ENCODE data around the gene SMARCD1.
A peak's percentile ranks its signal among the peaks of the same experiment; 100 is the strongest.

Gene SMARCD1

GRCh38 chr12:50103351-50103750 lies 18.2 kb downstream of the SMARCD1 start:
- FAIRE-seq: no peak
- DNase-seq (ENCODE audit: insufficient read length, low spot score): no peak

DNA sequence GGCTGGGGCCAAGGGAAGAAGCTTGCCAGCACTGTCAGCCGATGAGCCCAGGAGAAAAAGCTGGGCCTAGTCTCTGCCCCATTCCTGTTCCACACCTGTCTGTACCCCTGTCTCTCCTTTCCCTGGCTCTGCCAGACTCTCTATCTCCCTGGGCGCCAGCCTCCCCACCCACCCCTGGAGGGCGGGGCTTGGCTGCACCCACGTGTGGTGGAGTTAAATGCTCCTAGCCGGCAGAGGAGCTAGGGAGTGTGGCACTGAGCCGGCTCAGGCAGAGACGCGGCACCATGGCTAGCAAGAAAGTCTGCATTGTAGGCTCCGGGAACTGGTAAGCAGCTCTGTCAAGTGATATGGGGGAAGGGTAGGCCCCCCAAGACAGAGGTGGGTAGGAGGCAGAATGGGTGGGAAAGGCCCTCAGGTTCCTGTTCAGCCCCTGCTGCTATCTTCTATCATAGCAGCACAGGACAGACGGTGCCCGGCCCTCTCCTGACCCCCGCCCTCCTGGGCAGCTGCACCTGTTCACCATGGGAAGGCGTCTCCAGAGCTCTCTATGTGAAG lies 18.7 kb downstream of the SMARCD1 start, which contains the start of gene GPD1:
Gene GPD1, plus strand, starts transcription at position 242 of the 555 bp plus-strand sequence. Its CDS starts 43 bp downstream, at position 285.
- DNase-seq (ENCODE audit: insufficient read length, low spot score): no peak
- FAIRE-seq: no peak

GRCh38 chr12:50104417-50105366 lies 19.6 kb downstream of the SMARCD1 start:
- no peak for FAIRE-seq

GRCh38 chr12:50105913-50106450 lies 20.8 kb downstream of the SMARCD1 start:
- no peak for FAIRE-seq
- no peak for DNase-seq (ENCODE audit: insufficient read length, low spot score)

More at GRCh38 chr12:50104417-50105366, 19.6 kb downstream of the SMARCD1 start:
- DNase-seq (ENCODE audit: insufficient read length, low spot score): no peak

DNA sequence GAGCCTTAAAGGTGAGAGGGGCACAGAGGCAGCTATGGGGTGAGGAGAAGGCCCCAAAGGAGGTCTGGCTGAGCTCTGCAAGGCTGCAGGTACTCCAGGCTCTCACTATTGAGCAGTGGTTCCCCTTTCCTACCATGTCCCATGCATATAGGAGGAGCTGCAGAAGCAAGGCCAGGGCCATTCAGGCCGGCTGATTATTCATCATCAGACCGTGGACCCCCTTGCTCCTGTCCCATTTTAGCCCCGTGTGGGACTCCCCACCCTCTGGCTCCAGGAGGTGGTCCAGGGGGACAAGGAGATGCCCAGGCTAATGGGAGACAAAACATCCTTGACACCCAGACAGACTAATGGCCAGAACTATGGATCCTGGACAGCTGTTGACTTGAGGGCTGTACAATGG lies 21.8 kb downstream of the SMARCD1 start:
- no peak for DNase-seq (ENCODE audit: insufficient read length, low spot score)
- no peak for FAIRE-seq

- no peak for DNase-seq (ENCODE audit: insufficient read length, low spot score)
- FAIRE-seq: no peak
These were observed 22.5 kb downstream of the SMARCD1 start for GRCh38 chr12:50107416-50108268.

DNA sequence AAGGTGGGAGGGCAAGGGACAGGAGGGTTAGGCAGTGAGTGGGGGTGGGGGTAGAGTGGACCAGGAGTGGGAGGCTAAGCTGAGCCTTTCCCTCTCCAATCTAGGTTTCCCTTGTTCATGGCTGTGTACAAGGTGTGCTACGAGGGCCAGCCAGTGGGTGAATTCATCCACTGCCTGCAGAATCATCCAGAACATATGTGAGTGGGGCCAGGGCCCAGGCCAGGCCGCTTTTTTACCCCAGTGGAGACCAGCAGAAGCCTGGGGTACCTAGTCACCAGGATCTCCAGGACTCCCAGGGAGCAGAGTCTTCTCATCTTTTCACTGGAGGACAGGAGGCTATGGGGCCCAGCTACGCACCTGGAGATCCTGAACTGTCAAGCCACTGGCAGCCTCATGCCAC lies 24.2 kb downstream of the SMARCD1 start:
- FAIRE-seq (no peak), DNase-seq (ENCODE audit: insufficient read length, low spot score) (no peak)

GRCh38 chr12:50110127-50110761 lies 25.1 kb downstream of the SMARCD1 start:
- peak; percentile 66 for DNase-seq (ENCODE audit: insufficient read length, low spot score)
- peak; percentile 84 for FAIRE-seq

- no peak for FAIRE-seq
These were observed 25.7 kb downstream of the SMARCD1 start for GRCh38 chr12:50110762-50111351.

GRCh38 chr12:50111395-50111692 lies 26.2 kb downstream of the SMARCD1 start:
- DNase-seq (ENCODE audit: insufficient read length, low spot score) (no peak), FAIRE-seq (no peak)

More at GRCh38 chr12:50110762-50111351, 25.7 kb downstream of the SMARCD1 start:
- DNase-seq (ENCODE audit: insufficient read length, low spot score): peak; percentile 23

DNA sequence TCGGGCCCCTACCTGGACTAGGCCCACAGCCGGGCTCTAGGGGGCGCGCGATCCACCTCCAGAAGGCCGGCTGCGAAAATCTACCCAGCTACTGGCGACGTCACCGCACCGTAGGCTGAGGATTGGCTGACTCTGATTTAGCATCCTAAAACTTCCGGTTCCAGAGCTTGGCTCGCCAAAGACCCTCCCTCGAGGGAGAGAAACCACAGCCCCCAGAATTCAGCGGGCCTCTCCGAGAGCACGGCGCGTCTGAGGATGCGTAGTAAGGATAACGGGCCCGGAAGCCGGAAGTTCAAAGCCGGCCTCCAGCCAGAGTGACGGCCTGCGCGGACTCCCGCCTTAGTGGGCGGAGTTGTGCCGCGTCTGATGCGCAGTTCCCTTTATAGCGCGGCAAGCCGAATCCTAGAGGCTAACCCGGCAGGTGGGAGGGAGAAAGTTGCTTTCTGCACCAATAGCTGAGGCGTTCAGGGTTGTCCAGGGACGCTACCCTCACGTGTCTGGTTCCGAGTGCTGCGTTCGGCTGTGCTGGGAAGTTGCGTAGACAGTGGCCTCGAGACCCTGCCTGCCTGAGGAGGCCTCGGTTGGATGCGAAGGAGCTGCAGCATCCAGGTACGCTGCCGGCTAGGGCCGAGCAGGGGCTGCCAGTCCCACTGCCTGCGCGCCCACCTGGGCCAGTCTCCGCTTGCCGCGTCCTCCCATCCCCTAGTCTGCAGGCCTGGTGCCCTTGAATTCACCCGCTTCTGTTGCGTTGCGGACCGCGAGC lies 26.7 kb downstream of the SMARCD1 start, which contains the start of gene COX14:
Gene COX14, plus strand, starts transcription at position 544 of the 763 bp plus-strand sequence. CDS start 7,808 bp downstream, outside the sequence.
- FAIRE-seq: peak; percentile 96
- peak; percentile 84 for DNase-seq (ENCODE audit: insufficient read length, low spot score)

GRCh38 chr12:50112456-50113218 lies 27.5 kb downstream of the SMARCD1 start:
- FAIRE-seq (no peak), DNase-seq (ENCODE audit: insufficient read length, low spot score) (no peak)

DNA sequence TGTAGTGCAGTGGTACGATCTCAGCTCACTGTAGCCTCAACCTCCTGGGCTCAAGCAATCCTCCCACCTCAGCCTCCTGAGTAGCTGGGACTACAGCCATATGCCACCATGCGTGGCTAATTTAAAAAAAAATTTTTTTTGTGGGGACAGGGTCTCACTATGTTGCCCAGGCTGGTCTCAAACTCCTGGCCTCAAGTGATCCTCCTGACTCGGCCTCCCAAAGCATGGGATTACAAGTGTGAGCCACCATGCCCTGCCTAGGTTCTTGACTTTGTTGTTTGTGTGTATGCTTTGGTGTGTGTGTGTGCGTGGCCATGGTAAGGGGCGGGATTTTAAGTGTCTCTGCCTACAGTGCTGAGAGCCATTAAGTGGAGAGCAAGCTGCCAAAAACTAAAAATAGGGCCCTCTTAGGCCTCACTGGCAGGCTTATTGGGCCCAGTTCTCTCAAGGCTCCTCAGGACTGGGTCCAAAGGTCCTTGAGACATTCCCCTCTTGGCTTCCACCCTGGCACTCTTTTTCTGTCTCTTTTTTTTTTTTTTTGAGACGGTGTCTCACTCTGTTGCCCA lies 32.0 kb downstream of the SMARCD1 start:
- FAIRE-seq (no peak), DNase-seq (ENCODE audit: insufficient read length, low spot score) (no peak)

DNA sequence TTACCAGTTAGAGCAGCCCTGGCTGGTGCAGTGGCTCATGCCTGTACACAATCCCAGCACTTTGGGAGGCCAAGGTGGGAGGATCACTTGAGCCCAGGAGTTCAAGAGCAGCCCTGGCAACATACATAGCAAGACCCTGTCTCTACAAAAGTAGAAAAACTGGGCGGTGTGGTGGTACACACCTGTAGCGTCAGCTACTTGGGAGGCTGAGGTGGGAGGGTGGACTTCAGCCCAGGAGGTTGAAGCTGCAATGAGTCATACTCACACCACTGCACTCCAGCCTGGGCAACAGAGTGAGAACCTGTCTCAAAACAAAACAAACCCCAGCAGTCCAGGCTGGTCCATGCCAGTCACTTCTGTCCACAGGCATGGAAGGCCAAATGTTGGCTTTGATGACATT lies 34.2 kb downstream of the SMARCD1 start:
- no peak for DNase-seq (ENCODE audit: insufficient read length, low spot score)
- FAIRE-seq: no peak

DNA sequence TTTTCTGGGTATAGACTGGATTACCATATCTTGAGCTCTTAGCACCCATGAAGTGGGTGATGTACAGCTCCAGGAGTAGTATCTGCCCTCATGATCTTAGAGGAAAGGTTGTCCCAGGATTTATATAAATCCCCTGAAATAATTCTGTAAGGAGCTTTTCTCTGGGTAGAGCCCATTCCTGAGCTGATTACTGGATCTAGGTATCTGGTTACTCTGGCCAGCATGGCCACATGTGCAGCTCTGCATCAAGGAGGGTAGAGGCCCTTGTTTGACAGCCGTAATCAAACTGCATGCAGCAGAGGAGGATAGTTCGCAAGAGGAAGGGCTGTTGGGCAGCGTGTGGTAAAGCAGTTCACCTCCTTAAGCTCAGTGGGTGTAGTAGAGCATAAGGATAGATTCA lies 35.4 kb downstream of the SMARCD1 start:
- FAIRE-seq: no peak

GRCh38 chr12:50120953-50121352 lies 35.8 kb downstream of the SMARCD1 start:
- FAIRE-seq (no peak), DNase-seq (ENCODE audit: insufficient read length, low spot score) (no peak)

More for the DNA sequence above, 35.4 kb downstream of the SMARCD1 start:
- no peak for DNase-seq (ENCODE audit: insufficient read length, low spot score)

DNA sequence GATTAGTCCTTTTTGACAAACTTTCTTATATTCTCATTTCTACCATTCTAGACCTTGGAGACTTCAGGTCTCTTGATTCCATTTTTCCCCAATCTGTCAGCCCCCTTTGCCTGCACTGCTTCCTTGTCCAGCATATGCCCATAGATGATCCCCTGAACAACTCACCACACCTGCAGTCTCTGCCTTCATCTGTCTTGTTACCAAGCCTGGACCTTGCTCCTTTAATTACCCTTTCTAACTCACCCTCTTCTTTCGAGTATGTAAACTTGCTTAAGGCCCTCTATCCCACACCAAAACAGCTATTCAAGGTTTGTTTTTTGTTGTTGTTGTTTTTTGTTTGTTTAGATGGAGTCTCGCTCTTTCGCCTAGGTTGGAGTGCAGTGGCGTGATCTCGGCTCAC lies 36.5 kb downstream of the SMARCD1 start:
- no peak for FAIRE-seq

DNA sequence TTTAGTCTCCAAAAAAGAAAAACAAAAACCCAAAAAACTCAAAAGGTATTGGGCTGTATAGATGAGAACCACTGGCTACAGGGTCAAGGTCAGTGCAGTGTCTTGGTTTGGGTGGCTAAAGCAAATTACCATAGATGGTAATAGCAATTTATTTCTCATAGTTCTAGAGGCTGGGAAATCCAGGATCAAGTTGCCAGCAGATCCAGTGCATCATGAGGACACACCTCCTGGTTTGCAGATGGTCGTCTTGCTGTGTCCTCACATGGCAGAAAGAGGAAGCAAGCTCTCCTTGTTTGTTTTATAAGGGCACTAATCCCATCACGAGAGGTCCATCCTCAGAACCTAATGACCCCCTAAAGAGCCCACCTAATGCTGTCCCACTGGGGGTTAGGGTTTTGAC lies 38.1 kb downstream of the SMARCD1 start:
- DNase-seq (ENCODE audit: insufficient read length, low spot score) (no peak), FAIRE-seq (no peak)

More for the DNA sequence above, 36.5 kb downstream of the SMARCD1 start:
- no peak for DNase-seq (ENCODE audit: insufficient read length, low spot score)

Data from GM19239 (cell line).